Keratinocyte (primary cell): ENCODE data around the gene TSPAN18. TPM values are rescaled to one million over a fixed set of nuclear protein-coding genes. Genes with fewer than 3 reads are reported as not detected.

Source experiments
- DNase-seq: peaks from one replicate; pipeline ENCODE4 v3.0.0-alpha.2; 2011; ENCODE audit warnings: low read depth, missing footprints, low spot score
- FAIRE-seq: peaks from 2 replicates; lab custom pipeline; 2011; peaks lifted over from hg19 to GRCh38; lab: Jason Lieb, UNC
- H2AFZ ChIP-seq: 2 replicates; pipeline ENCODE4 v1.6.0; 2012; ENCODE audit warnings: low read length, control low read depth, inconsistent platforms; ENCODE audit not compliant: control insufficient read depth
- H3K27ac ChIP-seq: 2 replicates; pipeline ENCODE4 v1.5.1; 2011; ENCODE audit warnings: low read length; ENCODE audit not compliant: control insufficient read depth, insufficient read depth
- H3K27me3 ChIP-seq: 3 replicates; pipeline ENCODE4 v1.6.0; 2011; ENCODE audit warnings: low read length; ENCODE audit not compliant: control insufficient read depth, insufficient read depth; ENCODE audit errors: extremely low read depth
- H3K36me3 ChIP-seq, 2 experiments: 2 replicates in 1 of 2; 3 replicates in 1 of 2; pipeline ENCODE4 v1.5.1; 2011; ENCODE audit warnings: low read length in 2 of 2, mild to moderate bottlenecking in 1 of 2; ENCODE audit not compliant: control insufficient read depth in 2 of 2, insufficient read depth in 2 of 2; ENCODE audit errors: extremely low read depth in 1 of 2
- H3K4me1 ChIP-seq: 3 replicates; pipeline ENCODE4 v1.5.1; 2011; ENCODE audit warnings: low read length; ENCODE audit not compliant: control insufficient read depth, insufficient read depth; ENCODE audit errors: extremely low read depth
- H3K4me2 ChIP-seq: 3 replicates; pipeline ENCODE4 v1.6.0; 2011; ENCODE audit warnings: low read depth, low read length; ENCODE audit not compliant: control insufficient read depth, insufficient read depth; ENCODE audit errors: extremely low read depth
- H3K4me3 ChIP-seq, 3 experiments: fragments of 200-600 bp in 1 of 3; sonication (generic) in 1 of 3; 2 replicates in 2 of 3; 3 replicates in 1 of 3; pipeline ENCODE4 v1.5.1; 2011 to 2016; ENCODE audit warnings: low read length in 3 of 3, mild to moderate bottlenecking in 3 of 3, control low read depth in 2 of 3, inconsistent platforms in 1 of 3, low read depth in 1 of 3, mixed read lengths in 1 of 3, mixed run types in 1 of 3, moderate library complexity in 1 of 3; ENCODE audit not compliant: control insufficient read depth in 2 of 3, insufficient read depth in 2 of 3; ENCODE audit errors: extremely low read depth in 1 of 3
- H3K79me2 ChIP-seq: 2 replicates; pipeline ENCODE4 v1.6.0; 2012; ENCODE audit warnings: low read length; ENCODE audit not compliant: control insufficient read depth, insufficient read depth
- H3K9ac ChIP-seq: 3 replicates; pipeline ENCODE4 v1.6.0; 2011; ENCODE audit warnings: low read length; ENCODE audit not compliant: control insufficient read depth, insufficient read depth; ENCODE audit errors: extremely low read depth
- H3K9me1 ChIP-seq: 3 replicates; pipeline ENCODE4 v1.6.0; 2011; ENCODE audit warnings: low read length; ENCODE audit not compliant: control insufficient read depth, insufficient read depth; ENCODE audit errors: extremely low read depth
- H3K9me3 ChIP-seq: 2 replicates; pipeline ENCODE4 v1.5.1; 2012; ENCODE audit warnings: low read depth, low read length; ENCODE audit not compliant: control insufficient read depth
- H4K20me1 ChIP-seq: 3 replicates; pipeline ENCODE4 v1.6.0; 2011; ENCODE audit warnings: low read length; ENCODE audit not compliant: control insufficient read depth, insufficient read depth; ENCODE audit errors: extremely low read depth
- CTCF ChIP-seq, 3 experiments: IDR thresholded peaks in 1 of 3; conservative IDR thresholded peaks in 1 of 3; optimal IDR thresholded peaks in 1 of 3; 2 replicates in 2 of 3; 3 replicates in 1 of 3; pipeline versions ENCODE3 to v1.5.1; 2011; ENCODE audit warnings: low read length in 3 of 3, mild to moderate bottlenecking in 3 of 3, moderate library complexity in 2 of 3, control low read depth in 1 of 3, inconsistent platforms in 1 of 3; ENCODE audit not compliant: insufficient read depth in 2 of 3; ENCODE audit errors: extremely low read depth in 1 of 3
- EZH2 ChIP-seq: IDR thresholded peaks from one replicate; pipeline ENCODE4 v1.6.1; 2012; ENCODE audit warnings: inconsistent platforms, mild to moderate bottlenecking, low read length, moderate library complexity
- dilution Hi-C: fragments of 300-500 bp; cut with MboI; formaldehyde crosslinking; loops from one replicate; pipeline ENCODE4 v1.7.0; 2020; ENCODE audit warnings: low sequenced_read_pairs; ENCODE audit not compliant: extremely low pct_ligation_motif_present
- polyA plus RNA-seq, 5 experiments: library from polyadenylated mRNA; depleted of rRNA in 3 of 5; stranded (reverse) in 3 of 5; stranded (forward) in 1 of 5; unstranded in 1 of 5; fragments of >200 nt; gene quantifications; 1 replicate in 1 of 5; 2 replicates in 3 of 5; 3 replicates in 1 of 5; pipeline versions ENCODE4 v1.2.1 to v1.2.3, GENCODE V29; 2011 to 2012; ENCODE audit warnings: missing spikeins in 2 of 5, low read depth in 1 of 5, low replicate concordance in 1 of 5

The TSPAN18 gene
- polyA plus RNA-seq, 1 donor (not counting 4 experiments of a cell fraction or from before 2014, with no cell fraction given) = not detected

GRCh38 chr11:44798607-44798972 is 71.8 kb downstream of the TSPAN18 start:
- no peaks in the 10 kb centered on the region for H3K9me1 ChIP-seq
- H3K4me3 ChIP-seq = no peak overlapping the region
- H3K27ac ChIP-seq = no peak overlapping the region
- FAIRE-seq = no peak
- H4K20me1 ChIP-seq = no peaks in the 10 kb centered on the region
- no peaks in the 10 kb centered on the region for H3K9me3 ChIP-seq
- H3K36me3 ChIP-seq = no peaks in the 10 kb centered on the region
- no peak for DNase-seq
- H3K4me1 ChIP-seq = no peaks in the 10 kb centered on the region
- no peak overlapping the region for H3K9ac ChIP-seq
- TF ChIP-seq EZH2 (no peak), CTCF (optimal IDR thresholded peaks at IDR 0.05 in 1 of 3, IDR thresholded peaks at IDR 0.05 in 1 of 3, conservative IDR thresholded peaks at IDR 0.05 in 1 of 3; ENCODE audit: extremely low read depth in 1 of 3, insufficient read depth in 2 of 3, low read length in 3 of 3) (no peak)
- H3K4me2 ChIP-seq = no peak overlapping the region
- H2AFZ ChIP-seq = no peak overlapping the region
- dilution Hi-C loops = no loop called here
- H3K79me2 ChIP-seq = no peaks in the 10 kb centered on the region
- peaks cover 36% of the 10 kb centered on the region for H3K27me3 ChIP-seq

DNA sequence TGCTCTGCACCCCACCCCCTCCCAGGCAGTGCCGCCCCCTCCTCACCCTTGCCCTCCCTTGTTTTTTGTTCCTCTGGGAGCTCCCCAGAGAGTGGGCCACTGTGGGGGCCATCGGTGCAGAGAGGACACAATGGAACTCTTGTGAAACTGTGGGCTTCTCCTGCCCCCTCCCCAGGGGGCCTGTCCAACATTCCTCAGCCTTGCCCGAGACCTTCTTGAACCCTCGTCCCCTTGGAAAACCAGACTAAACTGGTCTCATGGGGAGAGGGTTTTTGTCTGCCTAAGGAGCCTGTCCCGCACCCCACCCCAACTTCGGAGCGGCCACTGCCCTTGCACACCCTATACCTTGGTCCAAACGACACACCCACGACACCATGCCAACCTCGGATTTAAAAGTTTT is 72.2 kb downstream of the TSPAN18 start:
- dilution Hi-C loops = no loop called here
- H3K9ac ChIP-seq = no peak overlapping the region
- H3K9me3 ChIP-seq = no peaks in the 10 kb centered on the region
- no peaks in the 10 kb centered on the region for H4K20me1 ChIP-seq
- TF ChIP-seq EZH2 = no peak
- H3K4me3 ChIP-seq = no peak overlapping the region
- no peak overlapping the region for H3K27ac ChIP-seq
- no peak overlapping the region for H3K4me2 ChIP-seq
- H3K9me1 ChIP-seq = no peaks in the 10 kb centered on the region
- no peak for DNase-seq
- H2AFZ ChIP-seq = no peak overlapping the region
- H3K4me1 ChIP-seq = no peaks in the 10 kb centered on the region
- H3K27me3 ChIP-seq = peaks cover 36% of the 10 kb centered on the region
- FAIRE-seq = no peak
- H3K36me3 ChIP-seq = no peaks in the 10 kb centered on the region
- H3K79me2 ChIP-seq = no peaks in the 10 kb centered on the region

DNA sequence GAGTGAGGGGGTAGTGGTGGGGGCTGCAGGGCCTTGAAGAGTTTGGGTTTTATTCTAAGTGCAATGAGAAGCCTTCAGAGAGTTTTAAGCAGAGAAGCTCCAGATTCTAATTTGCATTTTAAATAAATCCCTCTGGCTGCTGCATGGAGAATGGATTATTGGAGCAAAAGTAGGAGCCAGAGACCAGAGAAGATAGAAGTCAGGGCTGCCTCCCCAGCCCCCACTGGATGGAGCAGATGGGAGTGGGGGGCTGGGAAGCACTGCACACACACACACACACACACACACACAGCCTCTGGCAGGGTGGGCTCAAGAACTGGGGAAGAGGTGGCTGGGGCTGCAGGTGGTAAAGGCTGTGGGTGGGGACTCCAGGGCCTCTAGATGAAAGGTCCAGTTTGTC is 75.6 kb downstream of the TSPAN18 start:
- Histone ChIP-seq H3K36me3 (no peaks in the 10 kb centered on the region), H4K20me1 (no peaks in the 10 kb centered on the region), H3K4me1 (no peaks in the 10 kb centered on the region), H3K27me3 (peaks cover 40% of the 10 kb centered on the region), H3K9me1 (no peaks in the 10 kb centered on the region), H3K27ac (no peak overlapping the region), H3K79me2 (no peaks in the 10 kb centered on the region), H2AFZ (no peak overlapping the region), H3K4me2 (no peak overlapping the region), H3K9ac (no peak overlapping the region), H3K4me3 (no peak overlapping the region), H3K9me3 (no peaks in the 10 kb centered on the region)
- FAIRE-seq = no peak
- dilution Hi-C loops = no loop called here
- TF ChIP-seq EZH2 = no peak
- no peak for TF ChIP-seq CTCF (optimal IDR thresholded peaks at IDR 0.05 in 1 of 3, IDR thresholded peaks at IDR 0.05 in 1 of 3, conservative IDR thresholded peaks at IDR 0.05 in 1 of 3; ENCODE audit: extremely low read depth in 1 of 3, insufficient read depth in 2 of 3, low read length in 3 of 3)
- no peak for DNase-seq
